ENCODE results near the gene CDT1.
A peak's percentile ranks its signal among the peaks of the same experiment; 100 is the strongest.

CDT1 gene

GRCh38 chr16:88856122-88856827 is 52.7 kb downstream of the CDT1 start:
- DNase-seq (ENCODE audit: low read depth): no peak

- peak; percentile 95 for DNase-seq (ENCODE audit: low read depth)
Observed at GRCh38 chr16:88856828-88857727, 53.5 kb downstream of the CDT1 start, which contains the start of the genes GALNS and TRAPPC2L. TSS of gene GALNS (minus strand) at chr16:88856947. CDS start at chr16:88856877, 70 bp downstream. TSS of gene TRAPPC2L (plus strand) at chr16:88857127. CDS start at chr16:88857151, 24 bp downstream.

GRCh38 chr16:88857728-88858339 is 54.2 kb downstream of the CDT1 start:
- DNase-seq (ENCODE audit: low read depth): peak; percentile 72
